ENCODE results near the gene IRF6.

DNA sequence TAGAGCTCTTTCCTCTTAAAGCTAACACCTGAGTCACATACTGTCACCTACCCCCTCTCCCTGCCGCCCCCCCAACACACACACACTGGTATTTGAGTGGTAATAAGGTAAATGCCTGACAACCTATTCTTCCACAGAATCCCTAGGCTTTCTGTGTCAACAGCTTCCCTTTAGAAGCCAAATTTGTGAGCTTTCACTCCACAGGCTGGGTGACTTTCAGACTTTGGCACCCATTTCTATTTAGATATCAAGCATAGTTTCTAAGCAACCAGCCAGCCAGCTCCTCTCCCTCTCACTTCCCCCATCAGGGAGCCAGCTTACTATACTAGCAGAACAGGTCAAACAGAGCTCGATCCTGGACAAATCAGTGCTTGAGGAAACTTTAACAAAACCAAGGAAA is 18.4 kb downstream of the IRF6 start:
- TF ChIP-seq, protein P1, sequence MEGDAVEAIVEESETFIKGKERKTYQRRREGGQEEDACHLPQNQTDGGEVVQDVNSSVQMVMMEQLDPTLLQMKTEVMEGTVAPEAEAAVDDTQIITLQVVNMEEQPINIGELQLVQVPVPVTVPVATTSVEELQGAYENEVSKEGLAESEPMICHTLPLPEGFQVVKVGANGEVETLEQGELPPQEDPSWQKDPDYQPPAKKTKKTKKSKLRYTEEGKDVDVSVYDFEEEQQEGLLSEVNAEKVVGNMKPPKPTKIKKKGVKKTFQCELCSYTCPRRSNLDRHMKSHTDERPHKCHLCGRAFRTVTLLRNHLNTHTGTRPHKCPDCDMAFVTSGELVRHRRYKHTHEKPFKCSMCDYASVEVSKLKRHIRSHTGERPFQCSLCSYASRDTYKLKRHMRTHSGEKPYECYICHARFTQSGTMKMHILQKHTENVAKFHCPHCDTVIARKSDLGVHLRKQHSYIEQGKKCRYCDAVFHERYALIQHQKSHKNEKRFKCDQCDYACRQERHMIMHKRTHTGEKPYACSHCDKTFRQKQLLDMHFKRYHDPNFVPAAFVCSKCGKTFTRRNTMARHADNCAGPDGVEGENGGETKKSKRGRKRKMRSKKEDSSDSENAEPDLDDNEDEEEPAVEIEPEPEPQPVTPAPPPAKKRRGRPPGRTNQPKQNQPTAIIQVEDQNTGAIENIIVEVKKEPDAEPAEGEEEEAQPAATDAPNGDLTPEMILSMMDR (IDR thresholded peaks at IDR 0.05; ENCODE audit: low read depth, low read length) = no peak
- no peak for TF ChIP-seq MAX (IDR thresholded peaks at IDR 0.05; ENCODE audit: low read depth, low read length)

Measured in NB4 (cell line).